ENCODE measurements around the gene CLK3. TPM values are rescaled to one million over a fixed set of nuclear protein-coding genes. Genes with fewer than 3 reads are reported as not detected.

Gene CLK3
- total RNA-seq, 1 donor from 2014 or later = 53.1 TPM

DNA sequence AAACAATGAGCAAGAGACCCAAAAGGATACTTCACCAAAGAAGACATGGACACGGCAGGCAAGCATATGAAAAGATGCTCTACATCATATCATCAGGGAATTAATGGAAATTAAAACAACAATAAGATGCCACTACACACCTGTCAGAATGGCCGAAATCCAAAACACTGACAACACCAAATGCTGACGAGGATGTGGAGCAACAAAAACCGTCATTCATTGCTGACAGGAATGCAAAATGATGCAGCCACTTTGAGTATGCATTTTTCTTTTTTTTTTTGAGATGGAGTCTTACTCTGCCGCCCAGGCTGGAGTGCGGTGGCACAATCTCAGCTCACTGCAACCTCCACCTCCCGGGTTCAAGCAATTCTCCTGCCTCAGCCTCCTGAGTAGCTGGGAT, 61.2 kb downstream of the CLK3 start:
- TF ChIP-seq, protein P1, sequence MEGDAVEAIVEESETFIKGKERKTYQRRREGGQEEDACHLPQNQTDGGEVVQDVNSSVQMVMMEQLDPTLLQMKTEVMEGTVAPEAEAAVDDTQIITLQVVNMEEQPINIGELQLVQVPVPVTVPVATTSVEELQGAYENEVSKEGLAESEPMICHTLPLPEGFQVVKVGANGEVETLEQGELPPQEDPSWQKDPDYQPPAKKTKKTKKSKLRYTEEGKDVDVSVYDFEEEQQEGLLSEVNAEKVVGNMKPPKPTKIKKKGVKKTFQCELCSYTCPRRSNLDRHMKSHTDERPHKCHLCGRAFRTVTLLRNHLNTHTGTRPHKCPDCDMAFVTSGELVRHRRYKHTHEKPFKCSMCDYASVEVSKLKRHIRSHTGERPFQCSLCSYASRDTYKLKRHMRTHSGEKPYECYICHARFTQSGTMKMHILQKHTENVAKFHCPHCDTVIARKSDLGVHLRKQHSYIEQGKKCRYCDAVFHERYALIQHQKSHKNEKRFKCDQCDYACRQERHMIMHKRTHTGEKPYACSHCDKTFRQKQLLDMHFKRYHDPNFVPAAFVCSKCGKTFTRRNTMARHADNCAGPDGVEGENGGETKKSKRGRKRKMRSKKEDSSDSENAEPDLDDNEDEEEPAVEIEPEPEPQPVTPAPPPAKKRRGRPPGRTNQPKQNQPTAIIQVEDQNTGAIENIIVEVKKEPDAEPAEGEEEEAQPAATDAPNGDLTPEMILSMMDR (IDR thresholded peaks at IDR 0.05; ENCODE audit: borderline replicate concordance) = no peak
- no peak overlapping the region for H3K4me3 ChIP-seq

More for the DNA sequence above, 61.2 kb downstream of the CLK3 start:
- intact Hi-C loops (cut with micrococcal nuclease) = no loop called here
- Histone ChIP-seq H3K27ac (replicated peaks) (no peak overlapping the region), H3K9me3 (replicated peaks) (no peaks in the 10 kb centered on the region), H3K27me3 (ENCODE audit: low read depth) (no peaks in the 10 kb centered on the region), H3K4me1 (no peaks in the 10 kb centered on the region), H3K36me3 (peaks cover 27% of the 10 kb centered on the region)
- DNase-seq = no peak

Other genes with a start within 250 kb of the CLK3 start
- gene CYP11A1, start 248.2 kb upstream of the CLK3 start, total RNA-seq = 0.27 TPM
- gene SEMA7A, start 181.9 kb upstream of the CLK3 start, total RNA-seq = 1.5 TPM
- gene UBL7, start 154.7 kb upstream of the CLK3 start, total RNA-seq = 52.3 TPM
- gene ARID3B, start 74.6 kb upstream of the CLK3 start, total RNA-seq = 2.0 TPM
- 17.2 TPM for gene EDC3, start 80.2 kb downstream of the CLK3 start, total RNA-seq
- 0.41 TPM for gene CYP1A1, start 109.7 kb downstream of the CLK3 start, total RNA-seq
- not detected for gene CYP1A2, start 133.0 kb downstream of the CLK3 start, total RNA-seq
- 34.0 TPM for gene CSK, start 166.2 kb downstream of the CLK3 start, total RNA-seq
- 8.1 TPM for gene LMAN1L, start 197.0 kb downstream of the CLK3 start, total RNA-seq
- 1.2 TPM for gene CPLX3, start 210.8 kb downstream of the CLK3 start, total RNA-seq
- gene ULK3, start 227.3 kb downstream of the CLK3 start, total RNA-seq = 34.1 TPM